Duodenal mucosa (tissue), 2 donors: ENCODE measurements around the gene NWD2.
"Not testable (repeated sequence)": the region's sequence is repeated elsewhere in the genome, so short reads cannot be mapped to it uniquely, and the experiment has no call there.

Source experiments
- H3K27ac ChIP-seq: one replicate; pipeline ENCODE4 v1.7.0; 2013; ENCODE audit warnings: low read depth, low read length
- H3K27me3 ChIP-seq, 2 donors: one replicate each; pipeline ENCODE4 v1.7.0; 2013; ENCODE audit warnings: low read length in 2 of 2, control low read depth in 1 of 2; ENCODE audit not compliant: insufficient read depth in 2 of 2, control insufficient read depth in 1 of 2
- H3K36me3 ChIP-seq, 2 donors: one replicate each; pipeline ENCODE4 v1.7.0; 2013; ENCODE audit warnings: low read length in 2 of 2, control low read depth in 1 of 2; ENCODE audit not compliant: insufficient read depth in 2 of 2, control insufficient read depth in 1 of 2
- H3K4me1 ChIP-seq, 2 donors: one replicate each; pipeline ENCODE4 v1.7.0; 2013; ENCODE audit warnings: low read length in 2 of 2, control low read depth in 1 of 2; ENCODE audit not compliant: insufficient read depth in 2 of 2, control insufficient read depth in 1 of 2
- H3K4me3 ChIP-seq, 2 donors: one replicate each; pipeline ENCODE4 v1.7.0; 2013; ENCODE audit warnings: low read length in 2 of 2, low read depth in 1 of 2
- H3K9ac ChIP-seq, 2 donors: one replicate each; pipeline ENCODE4 v1.7.0; 2013; ENCODE audit warnings: low read length in 2 of 2, low read depth in 1 of 2
- H3K9me3 ChIP-seq, 2 donors: one replicate each; pipeline ENCODE4 v1.7.0; 2013; ENCODE audit warnings: low read length in 2 of 2, control low read depth in 1 of 2; ENCODE audit not compliant: control insufficient read depth in 1 of 2

The NWD2 gene

DNA sequence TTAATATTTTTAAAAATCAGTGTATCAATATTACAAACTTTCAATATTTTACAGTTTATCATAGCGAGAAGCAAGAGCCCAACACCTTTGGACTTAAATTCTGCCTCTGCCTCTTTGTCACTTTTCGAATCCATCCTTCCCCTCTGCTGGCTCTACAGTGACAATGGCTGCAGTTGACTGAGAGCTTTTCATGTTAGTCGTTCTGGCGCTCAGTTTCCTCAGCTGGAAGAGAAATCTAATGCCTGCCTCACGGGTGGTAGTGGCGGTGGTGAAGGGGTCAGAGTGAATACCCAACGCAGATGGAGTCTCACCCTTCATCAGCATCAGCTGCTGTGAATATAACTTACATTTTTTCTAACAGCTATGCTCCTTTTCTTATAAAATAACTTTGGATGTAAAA lies 144.8 kb downstream of the NWD2 start:
- no peaks in the 10 kb centered on the region for H3K36me3 ChIP-seq
- no peaks in the 10 kb centered on the region for H3K4me1 ChIP-seq
- no peak overlapping the region for H3K4me3 ChIP-seq
- no peaks in the 10 kb centered on the region for H3K27me3 ChIP-seq
- no peak overlapping the region for H3K27ac ChIP-seq
- no peaks in the 10 kb centered on the region for H3K9me3 ChIP-seq
- no peak overlapping the region for H3K9ac ChIP-seq

GRCh38 chr4:37389967-37390580 lies 145.5 kb downstream of the NWD2 start:
- Histone ChIP-seq H3K9me3 (no peaks in the 10 kb centered on the region), H3K36me3 (no peaks in the 10 kb centered on the region), H3K4me3 (no peak overlapping the region), H3K9ac (no peak overlapping the region), H3K27me3 (no peaks in the 10 kb centered on the region), H3K4me1 (no peaks in the 10 kb centered on the region), H3K27ac (no peak overlapping the region)

DNA sequence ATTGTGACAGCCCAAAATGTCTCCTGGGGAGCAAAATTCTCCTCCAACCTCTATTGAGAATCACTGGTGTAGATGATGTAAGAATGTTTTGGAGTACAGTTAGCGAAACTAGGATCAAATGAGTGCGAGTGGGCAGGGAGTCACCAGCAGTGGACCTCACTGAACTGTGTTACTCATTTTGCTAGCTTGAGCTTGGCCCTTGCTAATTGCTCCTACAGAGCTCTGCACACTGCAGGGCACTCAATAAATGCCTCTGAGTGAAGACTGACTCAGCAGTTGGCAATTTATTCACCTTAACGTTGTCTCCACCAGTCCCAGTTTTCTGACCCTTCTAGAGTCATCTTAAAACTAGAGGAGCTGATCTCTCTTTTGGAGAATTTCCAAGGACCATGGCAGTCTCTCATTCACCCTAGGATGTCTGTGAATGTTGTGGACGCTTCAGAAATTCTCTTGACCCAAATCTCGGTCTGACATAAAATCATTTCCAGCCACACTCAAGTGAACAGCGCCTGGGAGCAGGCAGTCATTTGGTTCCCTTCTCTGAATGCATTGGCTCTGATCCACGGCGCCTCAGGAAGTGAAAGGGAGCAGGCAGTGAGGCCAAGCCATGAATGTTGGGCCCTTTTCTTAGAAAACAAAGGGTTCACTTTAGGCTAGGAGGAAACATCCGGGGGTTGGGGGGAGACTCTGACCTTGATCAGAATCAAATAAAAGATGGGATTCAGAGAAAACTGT lies 148.1 kb downstream of the NWD2 start:
- no peaks in the 10 kb centered on the region for H3K36me3 ChIP-seq
- H3K27ac ChIP-seq, result no peak overlapping the region
- no peaks in the 10 kb centered on the region for H3K4me1 ChIP-seq
- no peak overlapping the region for H3K4me3 ChIP-seq
- H3K9me3 ChIP-seq, result no peaks in the 10 kb centered on the region
- H3K27me3 ChIP-seq, result no peaks in the 10 kb centered on the region
- no peak overlapping the region for H3K9ac ChIP-seq

DNA sequence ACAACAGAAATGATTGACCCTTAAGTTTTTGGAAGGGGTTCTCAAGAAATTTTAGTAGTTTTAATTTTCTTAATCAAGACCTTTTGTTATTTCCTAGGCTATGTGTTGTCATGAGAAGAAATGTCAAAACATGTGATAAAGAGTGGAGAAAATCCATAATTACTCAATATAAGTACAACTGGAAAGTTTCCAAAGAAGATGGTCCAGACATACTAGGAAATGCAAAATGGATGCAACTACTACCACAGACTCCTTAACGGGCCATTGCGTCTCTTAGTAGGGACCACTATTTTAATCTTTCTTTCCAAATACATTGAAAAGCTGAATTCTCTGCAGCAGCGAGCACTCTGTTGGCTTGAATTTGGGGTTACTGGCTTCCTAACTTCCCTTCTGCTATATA lies 148.8 kb downstream of the NWD2 start:
- no peaks in the 10 kb centered on the region for H3K4me1 ChIP-seq
- H3K4me3 ChIP-seq, result no peak overlapping the region
- H3K27ac ChIP-seq, result no peak overlapping the region

DNA sequence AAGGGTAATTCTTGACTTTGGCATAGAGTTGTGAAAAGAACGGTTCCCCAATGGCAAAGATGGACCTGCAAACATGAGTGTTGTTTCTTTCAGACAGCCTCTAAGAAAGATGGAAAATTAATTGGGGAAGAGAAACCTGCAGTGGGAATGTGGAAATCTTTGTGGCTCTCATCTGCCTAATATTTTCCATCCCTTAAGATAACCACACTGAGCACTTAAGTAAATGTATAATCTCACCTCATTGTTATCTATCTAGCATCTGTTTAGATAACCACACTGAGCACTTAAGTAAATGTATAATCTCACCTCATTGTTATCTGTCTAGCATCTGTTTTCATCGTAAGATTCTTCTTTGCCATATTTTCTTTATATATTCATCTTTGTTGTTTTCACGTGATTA lies 149.3 kb downstream of the NWD2 start:
- no peaks in the 10 kb centered on the region for H3K4me1 ChIP-seq
- H3K27ac ChIP-seq, result no peak overlapping the region
- H3K36me3 ChIP-seq, result no peaks in the 10 kb centered on the region
- H3K4me3 ChIP-seq, result no peak overlapping the region
- no peaks in the 10 kb centered on the region for H3K27me3 ChIP-seq
- no peaks in the 10 kb centered on the region for H3K9me3 ChIP-seq
- no peak overlapping the region for H3K9ac ChIP-seq

More for the DNA sequence above, 148.8 kb downstream of the NWD2 start:
- H3K9ac ChIP-seq, result no peak overlapping the region
- H3K36me3 ChIP-seq, result no peaks in the 10 kb centered on the region
- H3K27me3 ChIP-seq, result no peaks in the 10 kb centered on the region
- no peaks in the 10 kb centered on the region for H3K9me3 ChIP-seq

DNA sequence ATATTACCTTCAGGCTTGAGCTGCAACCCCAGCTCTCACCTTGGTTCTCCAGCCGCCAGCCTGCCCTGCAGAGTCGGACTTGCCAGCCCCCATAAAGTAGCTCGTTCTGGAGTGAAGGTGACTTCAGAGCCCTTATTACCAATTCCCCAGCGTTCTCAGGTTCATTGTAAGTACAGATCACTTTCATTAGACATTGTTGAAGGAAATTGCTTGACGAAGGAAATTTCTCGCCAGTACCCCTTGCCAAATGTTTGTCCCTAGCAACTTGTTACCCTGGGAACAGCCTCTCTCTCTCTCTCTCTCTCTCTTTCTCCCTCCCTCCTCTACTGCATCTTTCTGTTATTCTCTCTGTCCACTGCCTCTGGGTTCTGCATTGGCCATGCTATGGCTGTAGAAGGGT lies 153.0 kb downstream of the NWD2 start:
- H3K36me3 ChIP-seq, result no peaks in the 10 kb centered on the region
- no peaks in the 10 kb centered on the region for H3K4me1 ChIP-seq
- H3K9ac ChIP-seq, result no peak overlapping the region
- H3K9me3 ChIP-seq, result no peaks in the 10 kb centered on the region
- no peaks in the 10 kb centered on the region for H3K27me3 ChIP-seq
- no peak overlapping the region for H3K4me3 ChIP-seq
- no peak overlapping the region for H3K27ac ChIP-seq

GRCh38 chr4:37400241-37400881 lies 155.8 kb downstream of the NWD2 start:
- no peaks in the 10 kb centered on the region for H3K36me3 ChIP-seq
- no peak overlapping the region for H3K4me3 ChIP-seq
- no peaks in the 10 kb centered on the region for H3K9me3 ChIP-seq
- no peaks in the 10 kb centered on the region for H3K27me3 ChIP-seq
- no peaks in the 10 kb centered on the region for H3K4me1 ChIP-seq
- no peak overlapping the region for H3K9ac ChIP-seq
- no peak overlapping the region for H3K27ac ChIP-seq

DNA sequence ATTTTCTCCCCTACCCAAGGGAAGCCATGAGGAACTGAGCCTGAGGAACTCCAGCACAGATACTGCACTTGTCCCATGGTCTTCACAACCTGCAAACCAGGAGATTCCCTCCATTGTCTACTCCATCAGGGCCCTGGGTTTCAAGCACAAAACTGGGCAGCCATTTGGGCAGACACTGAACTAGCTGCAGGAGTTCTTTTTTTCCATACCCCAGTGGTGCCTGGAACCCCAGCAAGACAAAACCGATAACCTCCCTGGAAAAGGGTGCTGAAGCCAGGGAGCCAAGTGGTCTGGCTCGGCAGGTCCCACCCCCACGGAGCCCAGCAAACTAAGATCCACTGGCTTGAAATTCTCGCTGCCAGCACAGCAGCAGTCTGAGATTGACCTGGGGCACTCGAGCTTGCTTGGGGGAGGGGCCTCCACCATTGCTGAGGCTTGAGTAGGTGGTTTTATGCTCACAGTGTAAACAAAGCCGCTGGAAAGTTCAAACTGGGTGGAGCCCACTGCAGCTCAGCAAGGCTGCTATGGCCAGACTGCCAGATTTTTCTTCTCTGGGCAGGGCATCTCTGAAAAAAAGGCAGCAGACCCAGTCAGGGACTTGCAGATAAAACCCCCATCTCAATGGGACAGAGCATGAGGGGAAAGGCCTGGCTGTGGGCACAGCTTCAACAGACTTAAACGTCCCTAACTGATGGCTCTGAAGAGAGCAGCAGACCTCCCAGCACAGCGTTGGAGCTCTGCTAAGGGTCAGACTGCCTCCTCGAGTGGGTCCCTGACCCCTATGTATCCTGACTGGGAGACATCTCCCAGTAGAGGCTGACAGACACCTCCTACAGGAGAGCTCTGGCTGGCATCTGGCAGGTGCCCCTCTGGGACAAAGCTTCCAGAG lies 163.6 kb downstream of the NWD2 start:
- not testable (repeated sequence) for H3K9me3 ChIP-seq, H3K4me1 ChIP-seq, H3K36me3 ChIP-seq, H3K27ac ChIP-seq, H3K4me3 ChIP-seq, H3K27me3 ChIP-seq, H3K9ac ChIP-seq

DNA sequence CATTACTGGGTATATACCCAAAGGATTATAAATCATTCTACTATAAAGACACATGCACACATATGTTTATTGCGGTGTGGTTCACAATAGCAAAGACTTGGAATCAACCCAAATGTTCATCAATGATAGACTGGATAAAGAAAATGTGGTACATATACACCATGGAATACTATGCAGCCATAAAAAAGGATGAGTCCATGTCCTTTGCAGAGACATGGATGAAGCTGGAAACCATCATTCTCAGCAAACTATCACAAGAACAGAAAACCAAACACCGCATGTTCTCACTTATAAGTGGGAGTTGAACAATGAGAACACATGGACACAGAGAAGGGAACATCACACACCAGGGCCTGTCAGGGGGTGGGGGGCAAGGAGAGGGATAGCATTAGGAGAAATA lies 169.1 kb downstream of the NWD2 start:
- not testable (repeated sequence) for H3K27me3 ChIP-seq, H3K27ac ChIP-seq, H3K4me1 ChIP-seq, H3K9ac ChIP-seq, H3K36me3 ChIP-seq, H3K4me3 ChIP-seq, H3K9me3 ChIP-seq
